HepG2 (cell line): ENCODE data around the gene CMTM2. TPM values are rescaled to one million over a fixed set of nuclear protein-coding genes. Genes with fewer than 3 reads are reported as not detected.

Source experiments
- AFF4 ChIP-seq: sonication (generic); formaldehyde crosslinking; IDR thresholded peaks from 2 replicates; pipeline ENCODE4 v1.4.0; 2020; ENCODE audit warnings: missing genetic modification reagents
- CHD2 ChIP-seq: IDR thresholded peaks from 2 replicates; pipeline ENCODE4 v1.6.1; 2011; ENCODE audit warnings: low read depth, low read length, improper control_type of control experiment
- CHD4 ChIP-seq: fragments of 200-600 bp; sonication (generic); IDR thresholded peaks from 2 replicates; pipeline ENCODE4 v1.7.0; 2017; ENCODE audit warnings: mild to moderate bottlenecking, low read length, borderline replicate concordance
- HDAC6 ChIP-seq: fragments of 200-600 bp; sonication (generic); IDR thresholded peaks from 2 replicates; pipeline ENCODE4 v1.7.0; 2017; ENCODE audit warnings: mild to moderate bottlenecking, antibody characterized with exemption, low read length, low read depth
- IRF2 ChIP-seq: IDR thresholded peaks from 2 replicates; pipeline ENCODE4 v1.6.1; 2018; ENCODE audit warnings: missing genetic modification reagents, missing compliant biosample characterization
- RBM39 ChIP-seq: fragments of 200-400 bp; formaldehyde crosslinking; IDR thresholded peaks from one replicate; pipeline ENCODE4 v1.6.1; 2018; ENCODE audit warnings: antibody characterized with exemption, mild to moderate bottlenecking, low read depth, low read length; ENCODE audit not compliant: poor library complexity, severe bottlenecking
- TOE1 ChIP-seq: sonication (generic); formaldehyde crosslinking; IDR thresholded peaks from 2 replicates; pipeline ENCODE4 v1.4.0; 2020; ENCODE audit warnings: mild to moderate bottlenecking, missing genetic modification reagents
- ZNF362 ChIP-seq: sonication (generic); formaldehyde crosslinking; IDR thresholded peaks from 2 replicates; pipeline ENCODE4 v1.4.0; 2020; ENCODE audit warnings: missing genetic modification reagents, mild to moderate bottlenecking, borderline replicate concordance
- ZNF546 ChIP-seq: sonication (generic); formaldehyde crosslinking; conservative IDR thresholded peaks from 2 replicates; pipeline ENCODE4 v1.8.1; 2023; ENCODE audit warnings: mild to moderate bottlenecking, missing genetic modification reagents
- ZNF740 ChIP-seq: sonication (generic); formaldehyde crosslinking; IDR thresholded peaks from 2 replicates; pipeline ENCODE4 v1.4.0; 2020; ENCODE audit warnings: missing genetic modification reagents
- polyA plus RNA-seq, 8 experiments: library from polyadenylated mRNA; depleted of rRNA in 3 of 8; stranded (reverse) in 7 of 8; unstranded in 1 of 8; fragments of >200 nt; fragmentation: Illumina TruSeq in 4 of 8; extraction: Trizol in 4 of 8; gene quantifications; 2 replicates each; pipeline versions ENCODE4 v1.2.1 to v1.2.3, GENCODE V29; 2011 to 2016; ENCODE audit warnings: low read depth in 4 of 8, missing spikeins in 1 of 8, mixed read lengths in 1 of 8; ENCODE audit not compliant: insufficient read depth in 1 of 8
- total RNA-seq, 5 experiments: library from RNA; depleted of rRNA; stranded (reverse); fragments of >200 nt; fragmentation: Illumina TruSeq; extraction: Trizol; gene quantifications; 2 replicates each; pipeline ENCODE4 v1.2.3, GENCODE V29; 2016; ENCODE audit warnings: low read depth in 1 of 5

CMTM2 gene
- total and polyA plus RNA-seq, 2 of the 13 experiments (the other 11 are each of a cell fraction or from before 2014, with no cell fraction given), result not detected

GRCh38 chr16:66614161-66614802, 35.0 kb downstream of the CMTM2 start (continued):
- no peak for TF ChIP-seq ZNF362 (CRISPR knock-in tag)
- no peak for TF ChIP-seq ZNF546 (CRISPR knock-in tag)
- no peak for TF ChIP-seq CHD4
- no peak for TF ChIP-seq HDAC6
- TF ChIP-seq TOE1, result no peak
- no peak for TF ChIP-seq RBM39
- TF ChIP-seq AFF4 (CRISPR knock-in tag), result no peak
- no peak for TF ChIP-seq IRF2 (CRISPR knock-in tag)
- no peak for TF ChIP-seq ZNF740 (CRISPR knock-in tag)
- no peak for TF ChIP-seq CHD2
